NB4 (cell line): ENCODE results near the gene ADISSP.
A peak's percentile ranks its signal among the peaks of the same experiment; 100 is the strongest.

ENCODE experiments used
- DNase-seq: peaks from one replicate; pipeline ENCODE4 v3.0.0; 2010; ENCODE audit warnings: low read depth
- H3K4me3 ChIP-seq: one replicate; pipeline ENCODE4 v1.5.1; 2011; ENCODE audit warnings: mild to moderate bottlenecking, low read depth, low read length, moderate library complexity
- MAX ChIP-seq: IDR thresholded peaks from 2 replicates; pipeline ENCODE4 v1.6.1; 2011; ENCODE audit warnings: low read depth, low read length
- MYC ChIP-seq: IDR thresholded peaks from 2 replicates; pipeline ENCODE4 v1.6.1; 2011; ENCODE audit warnings: low read depth, low read length
- POLR2A ChIP-seq: IDR thresholded peaks from 2 replicates; pipeline ENCODE4 v1.6.1; 2011; ENCODE audit warnings: mild to moderate bottlenecking; ENCODE audit not compliant: insufficient read length; ENCODE audit errors: extremely low read depth
- TF ChIP-seq, protein P1 (sequence below): IDR thresholded peaks from one replicate; pipeline ENCODE4 v1.5.1; 2012; ENCODE audit warnings: low read depth, low read length

Gene ADISSP

GRCh38 chr20:3775457-3776108, 8.0 kb upstream of the ADISSP start:
- H3K4me3 ChIP-seq: no peak overlapping the region
- TF ChIP-seq MAX (no peak), MYC (no peak), POLR2A (no peak)
- TF ChIP-seq, protein P1, sequence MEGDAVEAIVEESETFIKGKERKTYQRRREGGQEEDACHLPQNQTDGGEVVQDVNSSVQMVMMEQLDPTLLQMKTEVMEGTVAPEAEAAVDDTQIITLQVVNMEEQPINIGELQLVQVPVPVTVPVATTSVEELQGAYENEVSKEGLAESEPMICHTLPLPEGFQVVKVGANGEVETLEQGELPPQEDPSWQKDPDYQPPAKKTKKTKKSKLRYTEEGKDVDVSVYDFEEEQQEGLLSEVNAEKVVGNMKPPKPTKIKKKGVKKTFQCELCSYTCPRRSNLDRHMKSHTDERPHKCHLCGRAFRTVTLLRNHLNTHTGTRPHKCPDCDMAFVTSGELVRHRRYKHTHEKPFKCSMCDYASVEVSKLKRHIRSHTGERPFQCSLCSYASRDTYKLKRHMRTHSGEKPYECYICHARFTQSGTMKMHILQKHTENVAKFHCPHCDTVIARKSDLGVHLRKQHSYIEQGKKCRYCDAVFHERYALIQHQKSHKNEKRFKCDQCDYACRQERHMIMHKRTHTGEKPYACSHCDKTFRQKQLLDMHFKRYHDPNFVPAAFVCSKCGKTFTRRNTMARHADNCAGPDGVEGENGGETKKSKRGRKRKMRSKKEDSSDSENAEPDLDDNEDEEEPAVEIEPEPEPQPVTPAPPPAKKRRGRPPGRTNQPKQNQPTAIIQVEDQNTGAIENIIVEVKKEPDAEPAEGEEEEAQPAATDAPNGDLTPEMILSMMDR: no peak
- DNase-seq: no peak

GRCh38 chr20:3771552-3772058, 4.1 kb upstream of the ADISSP start:
- DNase-seq: no peak
- no peak overlapping the region for H3K4me3 ChIP-seq
- TF ChIP-seq, protein P1: no peak
- TF ChIP-seq POLR2A (no peak), MYC (no peak)

DNA sequence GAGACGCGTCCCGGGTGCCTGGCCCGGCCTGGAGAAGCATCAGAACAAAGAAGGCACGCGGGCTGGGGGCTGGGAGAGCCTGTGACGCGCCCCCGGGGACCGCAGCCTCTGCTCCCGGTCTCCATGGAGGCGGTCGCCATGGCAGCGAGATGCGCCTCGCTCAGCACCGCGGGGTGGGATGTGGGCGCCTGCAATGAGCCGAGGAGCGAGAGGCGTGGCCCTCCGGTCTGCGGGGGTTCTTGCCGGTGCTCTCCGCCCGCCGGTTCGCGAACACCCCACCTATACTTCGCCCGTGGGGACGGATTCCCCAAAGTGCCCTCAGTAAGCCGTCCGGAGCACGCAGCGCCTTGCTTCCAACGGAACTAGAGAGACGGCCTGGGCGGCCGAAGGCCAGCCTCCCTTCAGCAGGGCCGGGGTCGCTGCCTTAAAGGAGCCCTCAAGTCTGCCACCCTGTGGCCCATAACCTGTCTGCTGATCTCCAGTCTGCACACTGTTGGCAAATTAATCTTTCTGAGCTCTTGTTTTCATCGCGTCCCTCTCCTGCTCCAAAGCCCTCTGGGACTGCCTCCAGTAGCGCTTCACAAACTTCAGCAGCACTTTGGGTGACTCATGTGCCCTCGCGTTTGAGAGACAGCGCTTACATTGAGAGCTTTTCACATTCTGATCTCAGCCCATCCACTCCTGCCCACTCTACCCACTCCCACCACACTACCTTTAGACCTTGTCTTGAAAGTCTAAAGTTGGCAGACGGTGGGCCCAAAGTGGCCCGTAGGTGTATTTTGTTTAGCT, 983 bp upstream of the ADISSP start:
- DNase-seq: peak; percentile 93
- TF ChIP-seq, protein P1: peak; percentile 61
- no peak for TF ChIP-seq POLR2A
- peak; percentile 29; the same call in 1 of the 2 replicates for TF ChIP-seq MAX
- TF ChIP-seq MYC: peak; percentile 64

GRCh38 chr20:3767110-3767426, 485 bp downstream of the ADISSP start:
- TF ChIP-seq MYC: no peak
- TF ChIP-seq, protein P1: no peak
- TF ChIP-seq POLR2A: no peak
- no peak for TF ChIP-seq MAX
- DNase-seq: peak; percentile 36
- peak overlapping the region; percentile 79 for H3K4me3 ChIP-seq

More for the DNA sequence above, 983 bp upstream of the ADISSP start:
- peak overlapping the region; percentile 76 for H3K4me3 ChIP-seq

DNA sequence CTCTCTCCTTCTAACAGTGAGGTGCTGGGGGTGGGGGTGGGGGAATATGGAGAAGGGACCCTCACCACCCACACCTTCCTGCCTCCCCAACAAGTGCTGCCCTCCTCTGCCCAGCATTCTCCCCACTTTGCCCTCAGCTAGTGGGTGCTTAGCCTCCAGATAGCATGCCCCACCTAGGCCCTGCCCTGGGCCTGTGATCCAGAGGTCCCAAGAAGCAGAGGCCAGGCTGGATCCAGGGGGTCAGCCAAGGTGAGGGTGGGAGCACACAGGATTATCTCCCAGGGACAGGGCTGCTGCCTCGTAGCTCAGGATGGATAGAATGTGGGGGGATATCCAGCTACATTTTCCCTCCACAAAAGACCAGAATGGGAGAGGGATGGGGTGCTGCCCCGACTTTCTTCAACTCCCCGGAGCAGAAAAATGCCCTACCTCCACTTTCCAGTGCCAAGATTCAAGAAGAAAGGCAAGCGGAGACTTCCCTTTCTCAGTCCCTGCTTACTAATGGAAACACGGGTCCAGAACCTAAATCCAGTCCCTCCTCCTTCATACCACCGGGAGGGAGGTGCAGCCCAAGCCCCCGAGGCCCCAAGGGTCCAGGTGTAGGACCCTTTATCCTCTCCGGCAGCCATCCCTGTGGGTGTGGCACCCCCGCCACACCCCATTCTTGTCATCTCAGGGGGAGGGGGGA, 987 bp downstream of the ADISSP start:
- TF ChIP-seq POLR2A: no peak
- no peak for TF ChIP-seq MAX
- TF ChIP-seq MYC: no peak
- TF ChIP-seq, protein P1: no peak
- H3K4me3 ChIP-seq: peak overlapping the region; percentile 79
- no peak for DNase-seq
